ACC112 (cell line): ENCODE measurements around the gene EDN3.

Source experiments
- H2AFZ ChIP-seq: fragments of 200-600 bp; sonication (generic); one replicate; pipeline ENCODE4 v1.6.0; 2017; ENCODE audit warnings: antibody characterized with exemption, low read length; ENCODE audit not compliant: unreplicated experiment
- H3K27ac ChIP-seq: fragments of 200-600 bp; sonication (generic); 2 replicates; pipeline ENCODE4 v1.5.1; 2014; ENCODE audit warnings: low read depth, mild to moderate bottlenecking, antibody characterized with exemption, low read length, moderate library complexity
- H3K27me3 ChIP-seq: fragments of 200-600 bp; sonication (generic); 2 replicates; pipeline ENCODE4 v1.6.1; 2014; ENCODE audit warnings: mild to moderate bottlenecking, antibody characterized with exemption, low read length, moderate library complexity, mixed read lengths; ENCODE audit not compliant: insufficient read depth
- H3K36me3 ChIP-seq: fragments of 200-600 bp; sonication (generic); 2 replicates; pipeline ENCODE4 v1.6.1; 2016; ENCODE audit warnings: mild to moderate bottlenecking, antibody characterized with exemption, low read length, moderate library complexity, mixed read lengths; ENCODE audit not compliant: insufficient read depth
- H3K4me1 ChIP-seq: fragments of 200-600 bp; sonication (generic); one replicate; pipeline ENCODE4 v1.6.1; 2016; ENCODE audit warnings: low read length, mixed read lengths; ENCODE audit not compliant: insufficient read depth, unreplicated experiment, control insufficient read depth
- H3K4me3 ChIP-seq: fragments of 200-600 bp; sonication (generic); 2 replicates; pipeline ENCODE4 v1.5.1; 2014; ENCODE audit warnings: mild to moderate bottlenecking, low read depth, low read length
- H3K79me2 ChIP-seq: fragments of 200-600 bp; sonication (generic); one replicate; pipeline ENCODE4 v1.6.0; 2016; ENCODE audit warnings: low read length; ENCODE audit not compliant: control insufficient read depth, unreplicated experiment, insufficient read depth

The EDN3 gene, protein sequence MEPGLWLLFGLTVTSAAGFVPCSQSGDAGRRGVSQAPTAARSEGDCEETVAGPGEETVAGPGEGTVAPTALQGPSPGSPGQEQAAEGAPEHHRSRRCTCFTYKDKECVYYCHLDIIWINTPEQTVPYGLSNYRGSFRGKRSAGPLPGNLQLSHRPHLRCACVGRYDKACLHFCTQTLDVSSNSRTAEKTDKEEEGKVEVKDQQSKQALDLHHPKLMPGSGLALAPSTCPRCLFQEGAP

DNA sequence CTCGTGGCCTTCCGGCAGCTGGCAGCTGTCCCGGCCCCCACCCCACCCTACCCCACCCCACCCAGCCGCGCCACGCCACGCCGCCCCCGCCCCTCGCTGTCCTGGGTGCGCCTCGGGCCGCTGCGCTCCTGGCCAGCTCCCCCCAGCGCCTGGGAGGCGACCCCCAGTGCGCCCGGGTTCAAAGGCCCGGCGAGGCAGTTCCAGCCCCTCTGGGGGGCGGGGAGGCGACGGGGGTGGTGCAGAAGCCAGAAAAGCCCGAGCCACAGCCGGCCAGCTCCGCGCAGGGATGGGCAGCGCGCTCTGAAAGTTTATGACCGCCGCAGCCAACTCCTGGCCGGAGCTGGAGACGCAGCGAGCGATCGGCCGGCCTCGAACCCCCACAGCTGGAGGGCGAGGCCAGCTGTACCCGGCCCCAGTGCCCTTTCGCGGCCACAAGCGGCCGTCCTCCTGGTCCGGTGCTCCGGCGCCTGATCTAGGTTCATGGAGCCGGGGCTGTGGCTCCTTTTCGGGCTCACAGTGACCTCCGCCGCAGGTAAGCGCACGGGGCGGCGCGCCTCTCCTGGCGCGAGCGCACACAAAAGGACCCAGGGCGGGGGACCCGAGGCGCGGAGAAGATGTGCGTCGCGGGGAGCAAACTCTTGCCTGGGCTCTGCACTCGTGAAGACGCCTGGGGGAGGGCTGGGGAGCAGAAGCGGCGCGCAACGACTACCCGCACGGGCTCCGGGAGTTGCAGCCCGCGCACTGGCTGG lies at the start of gene EDN3:
Gene EDN3, plus strand, starts transcription at position 279 of the 749 bp plus-strand sequence. Its CDS starts 202 bp downstream, at position 481.
- Histone ChIP-seq H3K4me1 (no peaks in the 10 kb centered on the region), H3K4me3 (no peak within 1 kb of the TSS), H3K27me3 (peaks cover 7% of the 10 kb centered on the region; the same call in 1 of the 2 replicates), H3K27ac (no peak within 1 kb of the TSS), H3K79me2 (no peaks in the 10 kb centered on the region), H2AFZ (no peak within 1 kb of the TSS), H3K36me3 (no peaks in the 10 kb centered on the region)

- no peaks in the 10 kb centered on the region for H3K36me3 ChIP-seq
- H3K27me3 ChIP-seq = no peaks in the 10 kb centered on the region
- no peak overlapping the region for H2AFZ ChIP-seq
- no peak overlapping the region for H3K27ac ChIP-seq
- H3K79me2 ChIP-seq = no peaks in the 10 kb centered on the region
- no peaks in the 10 kb centered on the region for H3K4me1 ChIP-seq
- no peak overlapping the region for H3K4me3 ChIP-seq
These were observed 47.1 kb upstream of the EDN3 start for GRCh38 chr20:59253325-59253724.

- H3K27me3 ChIP-seq = no peaks in the 10 kb centered on the region; the same call in 1 of the 2 replicates
- H2AFZ ChIP-seq = no peak overlapping the region
- no peaks in the 10 kb centered on the region for H3K4me1 ChIP-seq
- H3K4me3 ChIP-seq = no peak overlapping the region
- no peaks in the 10 kb centered on the region for H3K79me2 ChIP-seq
- no peaks in the 10 kb centered on the region for H3K36me3 ChIP-seq
- H3K27ac ChIP-seq = no peak overlapping the region
These were observed 46.6 kb upstream of the EDN3 start for GRCh38 chr20:59253779-59254319.

DNA sequence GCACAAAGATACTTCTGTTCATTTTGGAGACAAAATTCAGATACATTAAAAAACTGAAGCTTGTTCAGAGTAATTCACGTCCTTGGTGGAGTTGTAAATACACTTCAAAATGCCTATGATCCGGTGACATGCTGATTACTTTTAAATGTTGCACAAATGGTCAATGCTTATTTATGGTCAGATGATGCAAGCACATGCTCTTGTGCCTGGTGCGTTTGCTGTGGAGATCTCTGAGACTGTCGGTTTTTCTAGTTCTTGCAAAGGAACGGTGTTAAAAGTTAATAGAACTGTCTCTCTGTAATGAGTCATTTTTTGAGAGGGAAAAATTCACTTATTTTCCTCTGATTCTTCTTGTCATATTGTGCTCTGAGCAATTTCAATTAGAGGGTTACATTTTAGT lies 45.2 kb upstream of the EDN3 start:
- no peak overlapping the region for H3K4me3 ChIP-seq
- no peaks in the 10 kb centered on the region for H3K4me1 ChIP-seq
- H3K27me3 ChIP-seq = no peaks in the 10 kb centered on the region; the same call in 1 of the 2 replicates
- H3K36me3 ChIP-seq = no peaks in the 10 kb centered on the region
- H2AFZ ChIP-seq = no peak overlapping the region
- H3K79me2 ChIP-seq = no peaks in the 10 kb centered on the region
- no peak overlapping the region for H3K27ac ChIP-seq

GRCh38 chr20:59258221-59258621 lies 42.2 kb upstream of the EDN3 start:
- H2AFZ ChIP-seq = no peak overlapping the region
- no peaks in the 10 kb centered on the region for H3K36me3 ChIP-seq
- H3K27ac ChIP-seq = no peak overlapping the region
- no peaks in the 10 kb centered on the region for H3K4me1 ChIP-seq
- no peaks in the 10 kb centered on the region; the same call in 1 of the 2 replicates for H3K27me3 ChIP-seq
- H3K4me3 ChIP-seq = no peak overlapping the region
- H3K79me2 ChIP-seq = no peaks in the 10 kb centered on the region

- H3K4me1 ChIP-seq = no peaks in the 10 kb centered on the region
- no peak overlapping the region for H3K27ac ChIP-seq
- no peaks in the 10 kb centered on the region for H3K79me2 ChIP-seq
- no peak overlapping the region for H3K4me3 ChIP-seq
- H3K27me3 ChIP-seq = no peaks in the 10 kb centered on the region; the same call in 1 of the 2 replicates
- no peaks in the 10 kb centered on the region for H3K36me3 ChIP-seq
- H2AFZ ChIP-seq = no peak overlapping the region
These were observed 40.5 kb upstream of the EDN3 start for GRCh38 chr20:59259946-59260345.

DNA sequence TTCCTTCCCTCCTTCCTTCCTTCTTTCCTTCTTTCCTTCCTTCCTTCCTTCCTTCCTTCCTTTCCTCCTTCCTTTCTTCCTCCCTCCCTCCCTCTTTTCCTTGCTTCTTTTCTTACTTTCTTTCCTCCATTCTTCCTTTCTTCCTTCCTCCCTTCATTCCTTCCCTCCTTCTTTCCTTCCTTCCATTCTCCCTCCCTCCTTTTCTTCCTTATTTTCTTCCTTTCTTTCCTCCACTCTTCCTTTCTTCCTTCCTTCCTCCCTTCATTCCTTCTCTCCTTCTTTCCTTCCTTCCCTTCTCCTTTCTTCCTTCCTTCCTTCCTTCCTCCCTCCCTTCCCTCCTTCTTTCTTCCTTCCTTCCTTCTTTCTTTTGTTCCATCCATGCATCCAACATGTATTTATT lies 35.1 kb upstream of the EDN3 start:
- Histone ChIP-seq H2AFZ (no peak overlapping the region), H3K27me3 (no peaks in the 10 kb centered on the region), H3K79me2 (no peaks in the 10 kb centered on the region)

GRCh38 chr20:59268870-59269269 lies 31.5 kb upstream of the EDN3 start:
- Histone ChIP-seq H2AFZ (no peak overlapping the region), H3K27ac (no peak overlapping the region), H3K36me3 (no peaks in the 10 kb centered on the region), H3K4me1 (no peaks in the 10 kb centered on the region), H3K27me3 (no peaks in the 10 kb centered on the region), H3K79me2 (no peaks in the 10 kb centered on the region), H3K4me3 (no peak overlapping the region)

More for the DNA sequence above, 35.1 kb upstream of the EDN3 start:
- H3K4me1 ChIP-seq = no peaks in the 10 kb centered on the region
- no peaks in the 10 kb centered on the region for H3K36me3 ChIP-seq
- H3K27ac ChIP-seq = no peak overlapping the region
- no peak overlapping the region for H3K4me3 ChIP-seq

GRCh38 chr20:59269411-59270025 lies 30.9 kb upstream of the EDN3 start:
- no peaks in the 10 kb centered on the region for H3K79me2 ChIP-seq
- no peaks in the 10 kb centered on the region for H3K36me3 ChIP-seq
- no peak overlapping the region for H3K4me3 ChIP-seq
- no peak overlapping the region for H3K27ac ChIP-seq
- H3K4me1 ChIP-seq = no peaks in the 10 kb centered on the region
- no peaks in the 10 kb centered on the region for H3K27me3 ChIP-seq
- no peak overlapping the region for H2AFZ ChIP-seq

GRCh38 chr20:59270380-59270779 lies 30.0 kb upstream of the EDN3 start:
- Histone ChIP-seq H3K36me3 (no peaks in the 10 kb centered on the region), H2AFZ (no peak overlapping the region), H3K79me2 (no peaks in the 10 kb centered on the region), H3K4me1 (no peaks in the 10 kb centered on the region), H3K27me3 (no peaks in the 10 kb centered on the region), H3K27ac (no peak overlapping the region), H3K4me3 (no peak overlapping the region)
